ENCODE results near the gene TMEM236.

DNA sequence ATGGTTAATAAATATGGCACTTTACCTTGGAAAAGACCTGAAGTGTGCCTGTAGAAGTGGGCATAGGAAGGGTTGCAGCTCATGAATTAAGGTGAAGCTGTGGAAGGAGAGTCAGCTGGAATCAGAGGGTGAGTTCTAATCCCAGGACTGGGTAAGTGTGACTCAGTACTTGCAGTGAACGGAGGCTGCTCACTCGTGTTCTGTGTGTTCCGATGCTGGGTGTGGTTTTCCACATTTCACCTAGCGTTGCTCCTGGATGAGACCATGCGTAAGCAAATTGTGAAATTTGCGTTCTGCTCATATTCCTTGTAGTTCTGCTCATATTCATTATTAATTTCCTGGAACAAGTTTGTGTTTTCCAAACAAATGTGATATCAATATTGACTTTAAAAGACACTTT, 22.4 kb upstream of the TMEM236 start:
- no peak for TF ChIP-seq CTCF (IDR thresholded peaks at IDR 0.05)
- no peak for TF ChIP-seq POLR2A (IDR thresholded peaks at IDR 0.05; ENCODE audit: low read depth)
